ENCODE measurements around the gene ARHGAP27. TPM values are rescaled to one million over a fixed set of nuclear protein-coding genes. Genes with fewer than 3 reads are reported as not detected.

Gene ARHGAP27
- total and polyA plus RNA-seq, 9 of the 15 experiments (the other 6 are each of a cell fraction or from before 2014, with no cell fraction given): 0.04 to 4.6 (median 2.1) TPM

DNA sequence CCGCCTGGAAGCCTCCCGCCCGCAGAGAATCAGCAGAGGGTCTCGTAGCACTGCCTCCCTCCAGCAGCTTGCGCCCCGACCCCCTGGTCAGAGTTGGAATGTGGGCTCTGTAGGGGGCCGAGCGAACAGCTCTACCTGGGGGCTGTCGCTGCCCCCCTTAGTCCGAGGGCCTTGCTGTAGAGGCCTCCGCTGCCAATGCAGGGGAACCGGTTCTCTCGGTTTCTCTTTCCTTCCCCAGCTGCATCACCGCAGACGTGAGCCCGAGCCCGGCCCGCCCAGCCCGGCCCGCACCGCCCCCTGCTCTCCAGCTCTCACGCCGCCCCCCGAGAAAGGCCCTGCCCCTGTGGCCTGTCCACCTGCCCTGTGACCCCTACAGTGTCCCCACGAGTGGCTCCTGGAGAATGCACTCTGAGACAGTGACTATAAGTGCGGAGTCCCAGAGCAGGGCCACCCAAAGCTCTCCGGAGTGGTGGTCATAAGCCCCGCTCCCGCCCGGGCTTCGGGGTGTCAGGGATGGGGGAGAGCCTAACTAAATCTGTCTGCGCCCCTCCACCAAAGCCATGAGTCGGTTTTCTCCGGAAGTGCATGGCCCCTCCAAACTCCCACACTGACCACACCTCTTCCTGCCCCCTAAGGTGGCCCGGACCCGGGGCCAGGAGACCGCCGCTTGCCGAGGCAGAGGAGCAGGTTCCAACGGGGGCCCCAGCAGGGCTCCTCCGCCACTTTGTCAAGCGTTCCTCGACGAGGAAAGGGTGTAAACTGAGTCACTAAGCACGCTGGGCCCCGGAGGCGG is 1.7 kb downstream of the ARHGAP27 start:
- Histone ChIP-seq H3K4me1 (replicated peaks in 1 of 2; ENCODE audit: control insufficient read depth in 2 of 2, insufficient read depth in 2 of 2, low read length in 2 of 2) (peaks cover 0 to 41% of the 10 kb centered on the region in 2 experiments; a peak in 3 of 5 replicates), H3K9me3 (replicated peaks; ENCODE audit: control insufficient read depth, insufficient read depth, low read depth, low read length) (no peaks in the 10 kb centered on the region), H3K27ac (ENCODE audit: extremely low read depth, low read depth, low read length) (no peak overlapping the region), H3K36me3 (ENCODE audit: control insufficient read depth, insufficient read depth, low read length) (no peaks in the 10 kb centered on the region), H3K4me2 (ENCODE audit: insufficient read depth, low read length) (peak overlapping the region; percentile 77; the same call in 1 of the 2 replicates), H3K27me3 (ENCODE audit: control insufficient read depth in 2 of 2, insufficient read depth in 2 of 2, low read length in 2 of 2) (no peaks in the 10 kb centered on the region), H3K9me1 (ENCODE audit: control insufficient read depth, insufficient read depth, low read length) (no peaks in the 10 kb centered on the region), H2AFZ (ENCODE audit: low read depth, low read length) (peak overlapping the region; percentile 90), H4K20me1 (replicated peaks; ENCODE audit: control insufficient read depth, insufficient read depth, low read length) (no peaks in the 10 kb centered on the region), H3K4me3 (peak overlapping the region; percentile 38), H3K79me2 (ENCODE audit: control insufficient read depth, insufficient read depth, low read length) (no peaks in the 10 kb centered on the region), H3K9ac (ENCODE audit: insufficient read depth in 1 of 2, low read depth in 2 of 2, low read length in 2 of 2) (peak overlapping the region in 1 of 2 experiments; percentile 88; a peak in 2 of 4 replicates)
- ChIA-PET POLR2A (no interaction called here), CTCF (ENCODE audit: low intra/inter-chr PET ratio) (no interaction called here)
- intact Hi-C loops (cut with micrococcal nuclease) (no loop called here), in situ Hi-C loops (cut with MboI) (loop anchor here (25.0 kb wide), 1 partner anchor 1081 kb away; the partner anchor contains the start of gene LRRC37A2)
- ATAC-seq (peak; percentile 8; the same call in 1 of the 3 replicates), DNase-seq (ENCODE audit: extremely low read depth in 1 of 4, low spot score in 3 of 4) (peak in 1 of 4 experiments; percentile 24), FAIRE-seq (no peak)
- WGBS (ENCODE audit: insufficient coverage, low coverage, missing lambda C conversion rate): 48% methylated on average over 31 of the region's 47 CpGs
- BruUV-seq (replicated peaks): no TSS peak
- TF ChIP-seq PCBP1 (IDR thresholded peaks at IDR 0.05; ENCODE audit: low read depth, low read length, poor library complexity, severe bottlenecking) (peak; percentile 4), KLF10 (CRISPR knock-in tag; IDR thresholded peaks at IDR 0.05) (no peak), L3MBTL2 (IDR thresholded peaks at IDR 0.05) (no peak), GABPB1 (CRISPR knock-in tag; IDR thresholded peaks at IDR 0.05) (0 out of 2 replicates have a peak, but pooled peaks have one; percentile 23)
- TF ChIP-seq, protein P1, sequence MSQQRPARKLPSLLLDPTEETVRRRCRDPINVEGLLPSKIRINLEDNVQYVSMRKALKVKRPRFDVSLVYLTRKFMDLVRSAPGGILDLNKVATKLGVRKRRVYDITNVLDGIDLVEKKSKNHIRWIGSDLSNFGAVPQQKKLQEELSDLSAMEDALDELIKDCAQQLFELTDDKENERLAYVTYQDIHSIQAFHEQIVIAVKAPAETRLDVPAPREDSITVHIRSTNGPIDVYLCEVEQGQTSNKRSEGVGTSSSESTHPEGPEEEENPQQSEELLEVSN (IDR thresholded peaks at IDR 0.05; ENCODE audit: borderline replicate concordance in 1 of 2, extremely low read depth in 1 of 2, insufficient read depth in 1 of 2, insufficient read length in 1 of 2, low read depth in 1 of 2, low read length in 1 of 2, poor library complexity in 1 of 2, severe bottlenecking in 1 of 2): peak in 1 of 2 experiments; percentile 1
